ENCODE measurements around the gene VAV1.

GRCh38 chr19:6751189-6751588 lies 21.3 kb upstream of the VAV1 start:
- TF ChIP-seq POLR2AphosphoS5 (IDR thresholded peaks at IDR 0.05; ENCODE audit: low read depth, low read length) = no peak
- no peak for TF ChIP-seq TAF1 (IDR thresholded peaks at IDR 0.05; ENCODE audit: low read depth, low read length)
- no peak for TF ChIP-seq POLR2A (IDR thresholded peaks at IDR 0.05; ENCODE audit: low read depth, low read length)
- no peak for TF ChIP-seq SPI1 (IDR thresholded peaks at IDR 0.05; ENCODE audit: low read depth, low read length)

Measured in GM12891 (cell line).